GM21526 (cell line): ENCODE data around the gene SLC43A2.

ENCODE experiments used
- ATAC-seq: cut with Tn5 transposase; IDR thresholded peaks from one replicate; pipeline ENCODE4 v1.9.1; 2021; ENCODE audit warnings: moderate library complexity; ENCODE audit not compliant: unreplicated experiment, low FRiP score

Gene SLC43A2

GRCh38 chr17:1644493-1645206 lies 16.0 kb upstream of the SLC43A2 start:
- ATAC-seq: no peak

- ATAC-seq: no peak
These were observed 15.4 kb upstream of the SLC43A2 start for GRCh38 chr17:1643999-1644492.

DNA sequence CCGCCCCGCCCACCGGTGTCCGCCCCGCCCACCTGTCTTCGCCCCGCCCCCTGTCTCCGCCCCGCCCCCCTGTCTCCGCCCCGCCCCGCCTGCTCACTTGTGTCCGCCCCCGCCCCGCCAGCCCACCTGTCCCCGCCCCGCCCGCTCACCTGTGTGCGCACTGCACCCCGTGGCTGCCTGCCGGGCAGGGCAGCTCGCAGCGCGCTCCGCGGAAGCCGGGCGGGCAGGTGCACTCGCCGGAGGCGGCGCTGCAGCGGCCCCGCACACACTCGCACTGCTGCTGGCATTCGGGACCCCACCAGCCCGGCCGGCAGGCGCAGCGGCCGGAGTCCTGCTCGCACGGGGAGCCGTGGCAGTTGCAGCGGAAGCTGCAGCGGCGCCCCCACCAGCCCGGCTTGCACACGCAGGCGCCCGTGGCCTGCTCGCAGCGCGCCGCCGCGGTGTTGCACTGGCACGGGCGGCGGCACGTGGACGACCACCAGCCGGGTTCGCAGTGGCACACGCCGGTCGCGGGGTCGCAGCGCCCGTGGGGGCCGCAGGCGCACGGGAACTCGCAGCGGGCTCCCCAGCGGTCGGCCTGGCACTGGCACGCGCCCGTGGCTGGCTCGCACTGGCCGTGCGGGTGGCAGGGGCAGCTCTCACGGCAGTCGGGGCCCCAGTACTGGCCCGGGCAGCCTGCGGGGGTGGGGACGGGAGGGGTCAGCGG lies 14.8 kb upstream of the SLC43A2 start:
- ATAC-seq: no peak

DNA sequence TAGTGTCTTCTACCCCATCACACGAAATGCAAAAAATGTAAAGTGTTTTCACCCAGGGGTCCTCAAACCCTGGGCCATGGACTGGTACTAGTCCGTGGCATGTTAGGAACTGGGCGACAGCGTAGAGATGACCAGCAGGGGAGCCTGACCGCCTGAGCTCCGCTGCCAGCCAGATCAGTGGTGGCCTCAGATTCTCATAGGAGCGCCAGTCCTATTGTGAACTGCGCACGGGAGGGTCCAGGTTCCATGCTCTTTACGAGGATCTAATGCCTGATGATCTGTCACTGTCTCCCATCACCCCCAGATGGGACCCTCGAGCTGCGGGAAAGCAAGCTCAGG lies 12.4 kb upstream of the SLC43A2 start:
- no peak for ATAC-seq

DNA sequence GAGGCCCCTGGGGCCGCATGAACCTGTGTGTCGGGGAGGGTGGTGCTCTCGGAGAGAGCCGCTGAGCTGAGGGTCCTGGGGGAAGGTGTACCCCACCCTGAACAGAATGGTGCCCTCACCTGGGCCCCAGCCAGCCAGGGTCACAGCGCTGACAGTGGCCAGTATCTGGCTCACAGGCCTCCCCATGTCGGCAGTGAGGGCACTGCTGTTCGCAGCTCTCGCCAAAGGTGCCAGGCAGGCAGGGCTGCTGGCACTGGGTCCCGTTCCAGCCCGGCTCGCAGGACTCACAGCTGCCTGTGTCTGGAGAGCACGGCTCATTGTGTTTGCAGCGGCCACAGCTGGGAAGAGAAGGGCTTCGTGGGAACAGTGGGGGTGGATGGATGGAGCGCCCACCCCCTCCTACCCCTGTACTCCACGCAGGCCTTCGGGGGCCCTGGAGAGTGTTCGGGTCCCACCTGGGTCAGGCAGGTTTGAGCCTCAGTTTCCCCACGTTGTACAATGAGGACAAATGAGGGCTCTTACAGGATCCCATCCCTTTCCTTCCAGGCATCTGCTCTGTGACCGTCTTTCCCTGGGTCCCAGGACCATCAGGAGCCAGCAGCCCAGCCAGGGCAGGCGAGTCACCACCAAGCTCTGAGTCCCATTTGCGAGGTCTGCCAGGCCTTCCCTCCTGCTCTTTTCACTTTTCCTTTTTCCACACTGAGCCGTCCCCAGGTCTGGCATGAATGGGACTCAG lies 11.9 kb upstream of the SLC43A2 start:
- ATAC-seq: no peak

DNA sequence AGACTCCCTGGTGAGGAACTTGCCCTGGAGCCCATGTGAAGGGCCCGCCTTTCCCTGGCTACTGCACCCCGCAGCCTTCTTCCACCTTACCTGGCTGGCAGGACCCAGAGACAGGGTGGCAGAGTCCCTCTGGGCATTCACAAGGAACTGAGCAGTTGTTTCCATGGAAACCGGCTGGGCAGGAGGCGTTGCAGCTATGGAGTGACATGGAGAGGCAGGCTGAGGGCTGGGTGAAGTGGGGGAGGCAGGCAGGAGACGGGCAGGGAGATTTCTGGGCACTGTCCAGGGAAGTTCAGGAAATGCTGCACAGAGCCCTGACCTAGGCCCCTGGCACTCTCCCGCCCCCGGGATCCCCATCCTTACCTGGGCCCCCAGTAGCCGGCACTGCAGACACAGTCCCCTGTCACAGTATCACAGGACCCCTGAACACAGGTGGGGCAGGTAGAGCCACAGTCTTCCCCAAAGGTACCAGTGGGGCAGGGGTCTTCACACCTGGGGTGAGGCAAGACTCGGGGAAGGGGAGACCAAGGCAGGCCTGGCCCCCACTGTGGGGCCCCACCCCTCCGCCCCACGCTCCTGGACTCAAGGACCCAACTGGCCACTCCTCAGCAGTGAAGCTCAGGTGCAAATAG lies 11.0 kb upstream of the SLC43A2 start:
- no peak for ATAC-seq

DNA sequence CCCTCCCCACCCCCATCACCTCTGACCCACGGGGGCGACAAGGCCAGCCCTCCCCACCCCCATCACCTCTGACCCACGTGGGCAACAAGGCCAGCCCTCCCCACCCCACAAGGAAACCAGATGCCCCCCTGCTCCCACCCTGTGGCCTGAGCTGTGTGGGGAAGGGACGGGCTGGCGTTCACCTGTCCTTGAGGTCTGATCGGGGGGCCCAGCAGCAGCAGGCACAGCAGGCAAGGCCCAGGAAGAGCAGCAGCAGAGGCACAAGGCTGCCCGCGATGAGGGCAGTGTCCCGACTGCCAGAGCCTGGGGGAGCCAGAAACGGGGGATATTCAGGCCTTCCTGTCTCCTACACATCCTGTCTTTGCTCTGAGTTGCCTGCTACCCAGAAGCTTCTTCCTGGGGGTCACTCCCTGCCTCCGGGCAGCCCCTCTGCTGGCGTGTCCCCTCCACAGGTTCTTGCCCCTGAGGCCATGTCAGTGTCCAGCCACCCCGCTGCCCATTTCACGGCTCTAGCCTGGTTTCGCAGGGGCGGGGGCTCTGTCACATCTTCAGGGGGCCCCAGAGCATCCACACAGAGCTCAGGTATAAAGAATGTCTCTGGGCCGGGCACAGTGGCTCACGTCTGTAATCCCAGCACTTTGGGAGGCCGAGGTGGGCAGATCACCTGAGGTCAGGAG lies 10.1 kb upstream of the SLC43A2 start:
- ATAC-seq: no peak

DNA sequence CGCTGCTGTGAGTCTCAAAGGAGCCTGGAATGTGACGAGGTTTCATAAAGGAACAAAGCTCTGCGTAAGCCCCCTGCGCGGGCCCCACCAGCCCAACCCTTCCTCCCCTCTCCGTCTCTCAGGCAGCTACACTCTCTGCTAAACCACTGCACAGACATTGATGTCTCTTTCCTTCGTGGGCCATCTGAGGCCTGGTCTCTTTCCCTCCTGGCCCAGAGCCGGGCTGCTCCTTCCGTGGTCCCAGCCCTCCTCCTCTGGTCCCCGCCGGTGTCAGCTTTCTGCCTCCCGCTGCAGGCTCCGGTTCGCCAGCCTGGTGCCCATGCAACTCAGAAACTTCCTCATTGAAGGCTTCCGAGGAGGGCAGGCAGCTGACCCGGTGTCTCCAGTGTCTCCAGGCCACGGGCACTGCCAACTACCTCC lies 9.5 kb upstream of the SLC43A2 start:
- no peak for ATAC-seq

DNA sequence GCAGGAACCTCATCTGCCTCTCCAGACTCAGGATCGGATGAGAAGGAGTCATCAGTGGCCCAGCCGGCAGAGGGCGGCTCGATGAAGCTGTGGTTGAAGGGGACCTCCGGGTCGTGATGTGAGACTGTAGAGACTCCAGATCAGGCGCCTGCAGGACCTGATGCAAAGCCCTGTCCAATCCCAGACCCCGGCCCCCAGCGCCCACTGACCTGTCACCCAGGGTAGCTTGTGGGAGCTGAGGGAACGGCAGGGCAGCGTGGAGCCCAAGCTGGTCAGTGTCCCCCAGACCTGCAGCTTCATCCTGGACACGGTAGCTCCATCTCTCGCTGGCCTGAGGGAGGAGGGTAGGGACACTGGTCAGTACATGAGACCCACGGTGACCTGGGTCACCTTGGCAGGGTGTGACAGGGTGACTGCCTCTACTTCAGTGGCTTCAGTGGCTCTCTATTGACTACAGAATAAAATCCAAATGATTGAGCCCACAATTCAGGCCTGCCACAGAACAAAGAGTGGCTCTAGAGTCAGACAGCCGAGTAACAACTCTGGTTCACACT lies 8.2 kb upstream of the SLC43A2 start:
- ATAC-seq: no peak

DNA sequence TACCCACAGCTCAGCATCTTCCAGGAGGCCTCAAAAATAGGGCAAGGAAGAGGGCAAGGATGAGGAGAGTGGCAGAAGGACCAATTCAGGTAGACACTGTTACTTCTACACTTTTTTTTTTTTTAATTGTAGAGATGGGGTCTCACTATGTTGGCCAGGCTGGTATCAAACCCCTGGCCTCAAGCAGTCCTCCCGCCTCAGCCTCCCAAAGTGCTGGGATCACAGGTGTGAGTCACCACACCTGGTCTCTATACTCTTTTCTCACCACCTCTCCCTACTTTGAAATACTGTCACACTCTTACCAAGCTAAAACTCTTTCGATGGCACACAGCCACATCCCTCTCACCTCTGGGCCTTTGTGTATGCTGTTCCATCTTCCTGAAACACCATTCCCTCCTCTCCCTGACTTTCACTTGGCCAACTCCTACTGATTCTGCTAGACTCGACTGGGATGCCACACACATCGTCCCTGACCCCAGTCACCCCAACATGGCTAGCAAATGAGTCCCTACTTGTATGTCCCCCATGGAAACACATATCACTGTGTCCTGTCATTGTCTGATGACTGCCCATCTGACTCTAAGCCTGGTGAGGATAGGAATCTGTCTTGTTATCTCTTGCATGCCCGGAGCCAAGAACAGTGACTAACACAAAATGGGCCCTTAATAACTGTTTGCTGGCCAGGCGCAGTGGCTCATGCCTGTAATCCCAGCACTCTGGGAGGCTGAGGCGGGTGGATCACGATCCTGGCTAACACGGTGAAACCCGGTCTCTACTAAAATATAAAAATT lies 7.2 kb upstream of the SLC43A2 start:
- no peak for ATAC-seq

GRCh38 chr17:1634841-1635650 lies 6.4 kb upstream of the SLC43A2 start:
- ATAC-seq: no peak

DNA sequence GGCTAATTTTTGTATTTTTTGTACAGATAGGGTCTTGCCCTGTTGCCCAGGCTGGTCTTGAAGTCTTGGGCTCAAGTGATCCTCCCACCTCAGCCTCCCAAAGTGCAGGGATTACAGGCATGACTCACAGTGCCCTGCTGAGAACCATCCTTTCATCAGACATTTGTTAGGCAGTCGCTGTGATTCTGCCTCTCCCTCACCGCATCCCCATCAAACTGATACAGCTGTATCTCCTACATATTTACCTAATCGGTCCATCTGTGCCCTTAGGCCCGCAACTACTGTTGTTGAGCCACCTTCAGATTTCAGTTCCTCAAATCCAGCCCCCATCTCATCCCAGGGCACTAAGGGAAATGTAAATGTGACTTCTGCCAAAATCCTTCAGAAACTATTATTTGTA lies 2.0 kb upstream of the SLC43A2 start:
- no peak for ATAC-seq

DNA sequence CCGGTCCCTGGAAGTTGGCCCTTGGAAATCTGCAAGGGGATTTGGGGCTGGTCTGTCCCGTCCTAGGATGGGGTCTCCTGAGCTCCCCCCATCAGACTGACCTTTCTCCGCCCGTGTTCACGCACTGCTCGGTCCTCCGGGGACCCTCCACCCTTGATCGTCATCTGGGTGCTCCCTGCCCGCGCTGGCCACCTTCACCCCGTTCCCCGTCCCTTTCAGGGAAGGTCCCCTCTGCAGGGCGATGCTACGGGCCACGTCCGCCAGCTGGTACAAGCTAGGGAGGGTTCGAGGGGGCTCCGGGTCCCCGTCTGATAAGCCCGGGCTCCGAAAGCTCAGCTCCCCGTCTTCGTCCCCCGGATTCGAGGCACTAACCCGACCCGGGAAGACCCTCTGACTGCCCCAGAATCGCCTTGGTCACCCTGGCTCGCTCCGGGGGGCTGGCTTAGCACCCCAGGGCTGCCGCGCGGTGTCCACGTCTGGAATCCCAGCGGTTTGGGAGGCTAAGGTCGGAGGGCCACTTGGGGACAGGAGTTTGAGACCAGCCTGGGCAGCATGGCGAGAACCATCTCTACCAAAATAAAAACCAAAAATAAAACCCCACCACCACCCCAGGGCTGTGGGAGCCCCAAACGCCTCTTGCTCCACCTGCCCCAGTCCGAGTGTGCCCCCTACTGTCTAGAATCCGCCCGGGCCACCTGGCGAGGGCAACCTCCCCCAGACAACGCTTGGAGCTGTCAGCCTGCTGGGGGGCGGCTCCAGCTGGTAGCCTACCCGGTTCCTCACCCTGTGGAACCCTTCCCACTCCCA lies 1.1 kb upstream of the SLC43A2 start:
- ATAC-seq: no peak

- peak; percentile 43 for ATAC-seq
These were observed 346 bp upstream of the SLC43A2 start for GRCh38 chr17:1628856-1629503.

GRCh38 chr17:1627182-1627981 lies 1.3 kb downstream of the SLC43A2 start:
- ATAC-seq: no peak

- ATAC-seq: no peak
These were observed 2.3 kb downstream of the SLC43A2 start for GRCh38 chr17:1626333-1626732.
